OCI-LY1 (cell line): Measurements from ENCODE around the gene OR7A10.

Source experiments
- CTCF ChIP-seq: fragments of 200-600 bp; sonication (generic), shearing (Covaris generic); IDR thresholded peaks from 2 replicates; pipeline ENCODE4 v1.5.1; 2017; ENCODE audit warnings: mild to moderate bottlenecking, antibody characterized with exemption, low read length, moderate library complexity, mixed read lengths
- EZH2 ChIP-seq: fragments of 200-600 bp; sonication (generic), shearing (Covaris generic); IDR thresholded peaks from 2 replicates; pipeline ENCODE4 v1.8.0; 2017; ENCODE audit warnings: borderline replicate concordance, mixed run types, mild to moderate bottlenecking, antibody characterized with exemption, low read length, moderate library complexity, mixed read lengths

- TF ChIP-seq EZH2 (no peak), CTCF (peak; percentile 62)
These were observed 23.0 kb upstream of the OR7A10 start for GRCh38 chr19:14871619-14872230.
